HG02938 (cell line): ENCODE results near the gene QDPR.

Source experiments
- ATAC-seq: cut with Tn5 transposase; IDR thresholded peaks from one replicate; pipeline ENCODE4 v1.9.1; 2021; ENCODE audit warnings: mild to moderate bottlenecking, moderate library complexity; ENCODE audit not compliant: unreplicated experiment

Gene QDPR

GRCh38 chr4:17436750-17437090, 75.2 kb downstream of the QDPR start:
- ATAC-seq: no peak
